Raji (cell line): ENCODE results near the gene KANK2.

Experiments used
- POLR2A ChIP-seq: IDR thresholded peaks from 2 replicates; pipeline ENCODE4 v1.6.1; 2011; ENCODE audit warnings: low read depth, low read length, control low read depth; ENCODE audit not compliant: insufficient read depth

Gene KANK2

DNA sequence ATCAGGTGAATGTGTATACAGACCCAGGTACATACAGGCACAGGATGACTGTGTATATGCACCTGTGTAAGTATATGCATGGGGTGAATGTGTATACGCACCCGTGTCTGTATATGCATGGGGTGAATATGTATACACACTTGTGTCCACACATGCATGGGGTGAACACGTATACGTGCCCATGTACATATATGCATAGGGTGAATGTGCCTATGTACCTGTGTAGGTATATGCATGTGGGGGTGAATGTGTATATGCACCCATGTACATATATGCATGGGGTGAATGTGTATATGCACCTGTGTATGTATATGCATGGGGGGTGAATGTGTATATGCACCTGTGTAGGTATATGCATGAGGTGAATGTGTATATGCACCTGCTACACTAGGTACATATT is 35.2 kb upstream of the KANK2 start:
- no peak for TF ChIP-seq POLR2A

- TF ChIP-seq POLR2A: no peak
These were observed 33.5 kb upstream of the KANK2 start for GRCh38 chr19:11230621-11231386.

DNA sequence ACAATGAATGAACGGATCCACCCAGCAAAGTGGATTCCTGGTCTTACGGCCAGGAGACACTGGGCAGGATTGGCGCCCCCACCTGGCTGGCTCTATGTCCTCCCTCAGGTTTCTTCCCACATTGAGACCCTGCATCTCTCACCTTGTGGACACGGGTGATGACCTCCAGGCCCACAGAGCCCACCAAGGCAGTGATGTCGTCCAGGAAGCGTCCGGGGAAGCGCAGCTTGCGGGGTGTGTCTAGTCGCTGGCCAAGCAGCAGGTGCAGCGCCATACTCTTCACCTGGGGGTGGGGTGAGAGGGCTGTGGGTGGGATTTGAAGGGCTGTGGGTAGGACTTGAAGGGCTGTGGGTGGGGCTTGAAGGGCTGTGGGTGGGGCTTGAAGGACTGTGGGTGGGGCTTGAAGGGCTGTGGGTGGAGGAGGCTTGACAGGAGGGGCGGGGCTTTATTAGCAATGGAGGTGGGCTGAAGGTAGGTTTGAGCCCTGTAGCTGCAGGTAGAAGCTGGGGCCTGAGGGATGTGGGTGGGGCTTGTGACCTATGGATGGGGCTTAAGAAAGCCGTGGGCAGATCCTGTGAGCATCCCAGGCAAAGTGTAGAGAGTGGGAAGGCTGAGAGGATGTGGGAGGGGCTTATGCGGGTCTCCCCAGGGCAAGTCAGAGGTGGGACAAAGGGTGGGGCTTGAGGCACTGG is 30.0 kb upstream of the KANK2 start:
- no peak for TF ChIP-seq POLR2A

DNA sequence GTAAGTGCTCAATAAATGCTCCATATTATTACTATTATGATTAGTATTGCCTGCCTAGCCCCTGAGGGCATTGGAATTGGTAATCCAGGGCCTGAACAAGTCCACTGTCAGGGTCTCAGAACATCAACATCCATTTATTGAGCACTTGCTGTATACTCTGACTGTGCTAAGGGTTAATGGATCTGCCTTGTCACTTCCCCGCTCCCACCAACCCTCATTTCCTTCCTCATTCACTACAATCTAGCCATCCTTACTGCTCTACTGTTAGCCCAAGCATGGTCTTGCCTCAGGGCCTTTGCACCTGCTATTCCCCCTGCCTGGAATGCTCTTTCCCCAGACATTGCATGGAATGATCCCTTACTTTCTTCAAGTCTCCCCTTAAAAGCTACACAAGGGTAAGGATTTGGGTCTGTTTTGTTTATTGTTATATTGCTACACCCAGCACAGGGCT is 29.4 kb upstream of the KANK2 start:
- TF ChIP-seq POLR2A: no peak

DNA sequence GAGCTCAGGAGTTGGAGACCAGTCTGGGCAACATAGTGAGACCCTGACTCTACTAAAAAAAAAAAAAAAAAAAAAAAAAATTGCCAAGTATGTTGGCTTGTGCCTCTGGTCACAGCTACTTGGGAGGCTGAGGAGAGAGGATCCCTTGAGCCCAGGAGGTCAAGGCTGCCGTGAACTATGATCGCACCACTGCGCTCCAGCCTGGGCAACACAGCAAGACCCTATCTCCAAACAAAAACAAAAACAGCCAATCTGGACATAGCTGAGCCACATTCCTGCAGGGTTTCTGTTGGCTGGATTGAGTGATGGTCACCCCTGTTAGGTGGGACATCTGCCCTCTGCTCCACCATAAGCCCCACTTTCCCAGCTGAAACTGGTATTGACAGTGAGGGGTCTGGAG is 28.5 kb upstream of the KANK2 start:
- TF ChIP-seq POLR2A: no peak

DNA sequence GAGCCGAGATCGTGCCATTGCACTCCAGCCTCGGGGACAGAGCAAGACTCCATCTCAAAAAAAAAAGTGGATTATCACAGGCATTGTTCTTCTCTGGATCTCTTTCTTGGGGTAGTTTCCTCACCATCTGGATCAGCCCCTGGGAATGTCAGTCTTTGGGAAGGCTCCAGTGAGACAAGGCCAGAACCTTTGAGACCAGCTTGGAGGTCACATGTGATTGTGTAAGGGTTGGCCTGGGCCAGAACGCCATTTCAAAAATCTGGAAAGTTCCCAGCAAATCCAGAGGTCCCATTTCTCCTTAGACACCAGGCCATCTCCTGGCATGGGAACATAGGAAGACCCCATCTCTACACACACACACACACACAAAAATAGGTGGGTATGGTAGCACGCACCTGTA is 27.8 kb upstream of the KANK2 start:
- no peak for TF ChIP-seq POLR2A

DNA sequence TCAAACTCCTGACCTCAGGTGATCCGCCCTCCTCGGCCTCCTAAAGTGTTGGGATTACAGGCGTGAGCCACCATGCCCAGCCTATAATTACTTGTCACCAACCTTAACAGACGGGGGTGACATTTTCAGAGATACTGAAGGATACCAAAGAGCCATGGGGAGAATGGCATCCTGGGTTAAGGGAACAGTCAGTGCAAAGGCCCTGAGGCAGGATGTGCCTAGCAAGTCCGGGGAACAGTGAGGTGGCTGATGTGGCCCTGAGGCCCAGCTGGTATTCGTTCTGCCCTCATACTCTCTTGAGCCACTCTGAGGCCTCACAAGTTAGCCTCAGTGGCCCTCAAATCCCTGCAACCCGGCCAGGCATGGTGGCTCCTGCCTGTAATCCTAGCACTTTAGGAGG is 27.1 kb upstream of the KANK2 start:
- TF ChIP-seq POLR2A: no peak

DNA sequence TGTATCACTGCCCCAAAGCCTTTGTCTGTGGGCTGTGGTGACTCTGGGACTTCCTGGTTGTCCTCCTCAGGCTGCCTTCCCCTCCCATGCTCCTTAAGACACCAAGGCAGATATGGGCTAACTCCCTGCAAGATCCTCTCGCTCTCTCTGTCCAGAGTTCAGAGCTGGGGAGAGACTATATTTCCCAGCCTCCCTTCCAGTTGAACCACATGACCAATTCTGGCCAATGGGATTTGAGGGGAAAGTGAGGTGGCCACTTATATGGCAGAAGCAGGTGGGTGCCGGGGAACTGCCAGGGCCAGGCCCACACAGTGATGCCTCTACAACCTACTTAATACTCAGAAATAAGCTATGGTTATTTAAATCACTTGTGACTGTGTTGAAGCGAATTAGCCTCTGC is 25.9 kb upstream of the KANK2 start:
- TF ChIP-seq POLR2A: no peak

GRCh38 chr19:11221082-11221598 is 23.8 kb upstream of the KANK2 start:
- no peak for TF ChIP-seq POLR2A

DNA sequence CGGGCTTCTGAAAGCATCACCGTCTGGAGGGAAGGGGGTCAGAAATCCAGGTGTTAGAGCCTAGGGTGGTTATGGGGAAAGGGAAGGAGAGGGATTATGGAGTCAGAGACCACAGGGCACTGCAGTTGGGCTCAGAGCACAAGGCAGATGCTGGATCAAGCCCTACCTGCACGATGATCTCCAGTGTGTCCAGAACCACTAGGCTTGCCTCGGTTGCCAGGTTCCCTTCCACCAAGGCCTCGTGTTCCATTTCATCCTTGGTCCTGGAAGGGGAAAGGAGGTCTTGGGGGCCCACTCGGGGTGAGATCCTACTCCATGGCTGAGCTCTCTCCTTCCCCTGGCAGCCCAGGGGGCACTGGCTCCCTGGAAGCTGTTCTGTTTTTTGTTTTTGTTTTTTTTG is 17.0 kb upstream of the KANK2 start:
- no peak for TF ChIP-seq POLR2A

DNA sequence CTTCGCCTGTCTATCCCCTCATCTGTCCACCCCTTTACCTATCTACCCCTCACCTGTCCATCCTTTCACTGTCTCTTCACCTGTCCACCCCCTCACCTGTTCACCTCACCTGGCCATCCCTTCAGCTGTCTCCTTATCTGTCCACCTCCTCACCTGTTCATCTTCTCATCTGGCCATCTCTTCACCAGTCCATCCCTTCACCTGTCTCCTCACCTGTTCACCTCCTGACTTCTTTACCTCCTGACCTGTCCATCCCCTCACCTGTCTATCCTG is 13.2 kb upstream of the KANK2 start:
- no peak for TF ChIP-seq POLR2A

DNA sequence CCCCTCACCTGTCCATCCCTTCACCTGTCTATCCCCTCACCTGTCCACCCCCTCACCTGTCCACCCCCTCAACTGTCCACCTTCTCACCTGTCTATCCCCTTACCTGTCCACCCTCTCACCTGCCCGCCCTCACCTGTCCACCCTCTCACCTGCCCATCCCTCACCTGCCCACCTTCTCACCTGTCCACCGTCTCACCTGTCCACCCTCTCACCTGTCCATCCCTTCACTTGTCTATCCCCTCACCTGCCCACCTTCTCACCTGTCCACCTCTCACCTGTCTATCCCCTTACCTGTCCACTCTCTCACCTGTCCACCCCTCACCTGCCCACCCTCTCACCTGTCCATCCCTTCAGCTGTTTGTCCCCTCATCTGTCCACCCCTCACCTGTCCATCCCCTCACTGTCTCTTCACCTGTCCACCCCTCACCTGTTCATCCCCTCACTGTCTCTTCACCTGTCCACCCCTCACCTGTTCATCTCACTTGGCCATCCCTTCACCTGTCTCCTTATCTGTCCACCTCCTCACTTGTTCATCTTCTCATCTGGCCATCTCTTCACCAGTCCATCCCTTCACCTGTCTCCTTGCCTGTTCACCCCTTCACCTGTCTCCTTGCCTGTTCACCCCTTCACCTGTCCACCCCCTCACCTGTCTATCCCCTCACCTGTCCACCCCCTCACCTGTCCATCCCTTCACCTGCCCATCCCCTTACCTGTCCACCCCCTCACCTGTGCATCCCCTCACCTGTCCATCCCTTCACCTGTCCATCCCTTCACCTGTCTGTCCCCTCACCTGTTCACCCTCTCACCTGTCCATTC is 12.7 kb upstream of the KANK2 start:
- no peak for TF ChIP-seq POLR2A

GRCh38 chr19:11208561-11209471 is 11.5 kb upstream of the KANK2 start:
- TF ChIP-seq POLR2A: no peak

DNA sequence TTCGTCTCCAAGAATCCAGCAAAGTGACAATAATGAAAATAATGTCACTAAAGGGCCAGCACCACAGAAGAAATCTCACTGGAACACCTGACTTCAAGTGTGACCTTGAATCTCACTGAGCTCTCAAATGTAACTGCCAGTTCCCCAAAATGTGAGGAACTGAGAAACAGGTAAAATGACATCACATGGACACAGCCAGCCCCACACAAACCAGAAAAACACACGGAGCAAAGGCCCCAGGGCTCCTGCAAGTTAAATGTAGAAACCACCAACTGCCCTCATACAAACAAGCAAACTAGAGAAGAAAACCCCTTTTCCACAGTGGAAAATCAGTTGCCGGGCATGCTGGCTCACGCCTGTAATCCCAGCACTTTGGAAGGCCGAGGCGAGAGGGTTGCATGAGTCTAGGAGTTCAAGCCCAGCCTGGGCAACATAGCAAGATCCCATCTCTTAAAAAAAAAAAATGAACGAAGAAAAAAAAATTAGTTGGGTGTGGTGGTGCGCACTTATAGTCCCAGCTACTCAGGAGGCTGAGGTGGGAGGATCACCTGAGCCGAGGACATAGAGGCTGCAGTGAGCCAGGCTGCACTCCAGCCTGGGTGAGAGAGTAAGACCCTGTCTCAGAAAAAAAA is 8.7 kb upstream of the KANK2 start:
- no peak for TF ChIP-seq POLR2A
